ENCODE measurements around the gene FOXJ3.

The FOXJ3 gene

GRCh38 chr1:42138586-42138985 is 196.4 kb downstream of the FOXJ3 start:
- TF ChIP-seq, protein P1, sequence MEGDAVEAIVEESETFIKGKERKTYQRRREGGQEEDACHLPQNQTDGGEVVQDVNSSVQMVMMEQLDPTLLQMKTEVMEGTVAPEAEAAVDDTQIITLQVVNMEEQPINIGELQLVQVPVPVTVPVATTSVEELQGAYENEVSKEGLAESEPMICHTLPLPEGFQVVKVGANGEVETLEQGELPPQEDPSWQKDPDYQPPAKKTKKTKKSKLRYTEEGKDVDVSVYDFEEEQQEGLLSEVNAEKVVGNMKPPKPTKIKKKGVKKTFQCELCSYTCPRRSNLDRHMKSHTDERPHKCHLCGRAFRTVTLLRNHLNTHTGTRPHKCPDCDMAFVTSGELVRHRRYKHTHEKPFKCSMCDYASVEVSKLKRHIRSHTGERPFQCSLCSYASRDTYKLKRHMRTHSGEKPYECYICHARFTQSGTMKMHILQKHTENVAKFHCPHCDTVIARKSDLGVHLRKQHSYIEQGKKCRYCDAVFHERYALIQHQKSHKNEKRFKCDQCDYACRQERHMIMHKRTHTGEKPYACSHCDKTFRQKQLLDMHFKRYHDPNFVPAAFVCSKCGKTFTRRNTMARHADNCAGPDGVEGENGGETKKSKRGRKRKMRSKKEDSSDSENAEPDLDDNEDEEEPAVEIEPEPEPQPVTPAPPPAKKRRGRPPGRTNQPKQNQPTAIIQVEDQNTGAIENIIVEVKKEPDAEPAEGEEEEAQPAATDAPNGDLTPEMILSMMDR (IDR thresholded peaks at IDR 0.05; ENCODE audit: insufficient read depth, low read length, missing control alignments), result no peak
- no peak for DNase-seq (ENCODE audit: low read depth, low spot score)
- H3K4me3 ChIP-seq (ENCODE audit: low read depth, low read length), result no peak overlapping the region
- ChIA-PET CTCF (interaction anchor here (0.6 to 1.1 kb wide), 2 partner anchors 9 to 35 kb away, joined by 3 read pairs; no protein-coding TSS in a partner anchor), POLR2A (no interaction called here)

DNA sequence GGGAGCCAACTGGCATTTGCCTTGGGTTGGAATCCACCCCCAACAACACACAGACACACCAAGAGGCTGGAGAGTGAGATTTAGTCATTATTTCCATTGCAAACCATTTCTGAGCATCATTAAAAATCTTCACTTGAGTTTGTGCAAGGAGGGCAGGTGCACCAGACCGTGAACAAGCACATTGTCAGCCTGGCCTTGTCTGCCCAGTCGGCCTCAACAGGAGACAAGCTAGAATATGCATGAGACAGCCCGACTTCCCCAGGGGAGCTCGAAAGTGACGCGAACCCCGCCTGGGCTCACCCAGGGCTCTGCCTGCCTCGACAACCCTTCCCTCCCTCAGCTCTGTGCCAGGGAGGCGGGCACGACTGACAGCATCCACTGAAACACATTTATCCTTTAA is 197.3 kb downstream of the FOXJ3 start:
- no peak for DNase-seq (ENCODE audit: low read depth, low spot score)
- POLR2A ChIA-PET, result no interaction called here
- TF ChIP-seq, protein P1 (IDR thresholded peaks at IDR 0.05; ENCODE audit: insufficient read depth, low read length, missing control alignments), result no peak

GRCh38 chr1:42136466-42136865 is 198.6 kb downstream of the FOXJ3 start:
- TF ChIP-seq, protein P1 (IDR thresholded peaks at IDR 0.05; ENCODE audit: insufficient read depth, low read length, missing control alignments), result no peak
- no peak for DNase-seq (ENCODE audit: low read depth, low spot score)
- CTCF ChIA-PET, result interaction anchor here (0.7 to 1.8 kb wide), 3 partner anchors 10 to 176 kb away, joined by 3 to 5 read pairs (median 4); no protein-coding TSS in a partner anchor
- no peak overlapping the region for H3K4me3 ChIP-seq (ENCODE audit: low read depth, low read length)
- POLR2A ChIA-PET, result no interaction called here

More for the DNA sequence above, 197.3 kb downstream of the FOXJ3 start:
- H3K4me3 ChIP-seq (ENCODE audit: low read depth, low read length), result no peak overlapping the region
- CTCF ChIA-PET, result interaction anchor here (1.1 kb wide), 1 partner anchor 36 kb away, joined by 3 read pairs; no protein-coding TSS in a partner anchor

GRCh38 chr1:42135426-42135825 is 199.6 kb downstream of the FOXJ3 start:
- TF ChIP-seq, protein P1 (IDR thresholded peaks at IDR 0.05; ENCODE audit: insufficient read depth, low read length, missing control alignments), result no peak
- DNase-seq (ENCODE audit: low read depth, low spot score), result no peak
- ChIA-PET CTCF (interaction anchor here (1.8 kb wide), 1 partner anchor 11 kb away, joined by 5 read pairs; no protein-coding TSS in a partner anchor), POLR2A (no interaction called here)
- no peak overlapping the region for H3K4me3 ChIP-seq (ENCODE audit: low read depth, low read length)

GRCh38 chr1:42133809-42134526 is 201.1 kb downstream of the FOXJ3 start:
- ChIA-PET CTCF (interaction anchor here (1.1 to 2.4 kb wide), 2 partner anchors 13 to 40 kb away, joined by 3 to 11 read pairs; no protein-coding TSS in a partner anchor), POLR2A (no interaction called here)
- DNase-seq (ENCODE audit: low read depth, low spot score), result no peak
- H3K4me3 ChIP-seq (ENCODE audit: low read depth, low read length), result no peak overlapping the region
- TF ChIP-seq, protein P1 (IDR thresholded peaks at IDR 0.05; ENCODE audit: insufficient read depth, low read length, missing control alignments), result no peak

DNA sequence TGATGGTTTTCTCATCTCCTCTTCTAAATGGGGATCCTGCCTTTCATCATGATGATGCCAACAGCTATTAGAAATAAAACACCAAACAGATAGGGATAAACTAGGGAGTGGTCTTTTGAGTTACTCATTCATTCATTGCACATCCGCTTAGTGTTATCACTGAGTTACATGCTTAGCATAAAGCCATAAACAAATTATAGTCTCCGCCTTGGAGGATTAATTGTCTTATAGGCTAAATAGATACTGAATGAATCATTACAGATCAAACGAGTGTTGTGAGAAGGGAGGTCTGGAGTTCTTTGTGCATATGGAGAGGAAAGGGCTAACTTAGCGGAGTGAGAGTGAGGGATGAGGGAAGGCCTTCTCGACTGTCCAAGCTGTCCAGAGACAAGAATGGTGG is 201.6 kb downstream of the FOXJ3 start:
- CTCF ChIA-PET, result interaction anchor here (2.4 kb wide), 1 partner anchor 14 kb away, joined by 11 read pairs; no protein-coding TSS in a partner anchor
- POLR2A ChIA-PET, result no interaction called here
- TF ChIP-seq, protein P1 (IDR thresholded peaks at IDR 0.05; ENCODE audit: insufficient read depth, low read length, missing control alignments), result no peak
- no peak for DNase-seq (ENCODE audit: low read depth, low spot score)
- no peak overlapping the region for H3K4me3 ChIP-seq (ENCODE audit: low read depth, low read length)
